B cell (primary cell): ENCODE results near the gene RINT1.

Source experiments
- CTCF ChIP-seq: fragments of 200-600 bp; IDR thresholded peaks from one replicate; pipeline ENCODE4 v1.8.0; 2022; ENCODE audit warnings: antibody characterized with exemption, mild to moderate bottlenecking
- EZH2 ChIP-seq: IDR thresholded peaks from 2 replicates; pipeline ENCODE4 v1.6.1; 2012; ENCODE audit warnings: borderline replicate concordance, low read depth, mild to moderate bottlenecking, moderate library complexity, low read length; ENCODE audit not compliant: insufficient read depth, poor library complexity, severe bottlenecking

GRCh38 chr7:105612806-105613205 is 80.8 kb downstream of the RINT1 start:
- no peak for TF ChIP-seq CTCF
- no peak for TF ChIP-seq EZH2
